ENCODE results near the gene CAND2.

The CAND2 gene

DNA sequence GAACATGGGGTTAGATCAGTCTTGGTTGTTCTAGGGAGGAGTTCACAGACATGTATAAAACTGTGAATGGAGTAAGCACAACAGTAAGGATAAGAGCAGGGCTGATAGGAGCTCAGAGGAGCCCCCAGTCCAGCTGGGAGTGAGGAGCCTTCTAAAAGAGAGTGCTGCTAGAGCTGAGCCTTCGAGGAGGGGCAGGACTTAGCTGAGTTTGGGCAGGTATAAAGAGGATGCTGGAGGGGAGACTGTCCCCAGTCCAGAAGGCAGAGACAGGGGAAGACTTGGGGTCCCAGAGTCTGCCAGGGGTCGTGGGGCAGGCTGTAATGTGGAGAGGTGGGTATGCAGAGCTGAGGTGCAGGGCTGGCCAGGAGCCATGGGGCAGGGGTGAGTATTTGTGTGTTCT, 12.1 kb downstream of the CAND2 start:
- no peak for DNase-seq

DNA sequence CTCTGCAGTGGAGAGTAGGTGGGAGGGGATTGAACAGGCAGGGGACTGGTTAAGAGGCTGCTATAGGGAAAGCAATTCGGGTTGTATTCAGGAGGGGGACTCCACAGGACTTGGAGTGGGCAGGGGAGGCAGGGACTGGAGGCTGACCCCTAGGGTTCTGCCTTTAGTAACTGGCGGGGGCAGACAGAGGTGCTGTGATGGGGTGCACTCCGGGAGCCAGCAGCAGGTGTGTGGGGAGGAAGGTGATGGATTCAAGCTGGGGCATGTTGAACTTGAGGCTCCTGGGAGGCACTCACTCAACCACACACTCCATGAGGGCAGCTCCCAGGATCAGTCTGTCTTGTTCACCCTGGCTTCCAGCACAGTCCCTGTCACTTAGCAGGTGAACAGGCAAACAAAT, 12.5 kb downstream of the CAND2 start:
- no peak for DNase-seq

DNA sequence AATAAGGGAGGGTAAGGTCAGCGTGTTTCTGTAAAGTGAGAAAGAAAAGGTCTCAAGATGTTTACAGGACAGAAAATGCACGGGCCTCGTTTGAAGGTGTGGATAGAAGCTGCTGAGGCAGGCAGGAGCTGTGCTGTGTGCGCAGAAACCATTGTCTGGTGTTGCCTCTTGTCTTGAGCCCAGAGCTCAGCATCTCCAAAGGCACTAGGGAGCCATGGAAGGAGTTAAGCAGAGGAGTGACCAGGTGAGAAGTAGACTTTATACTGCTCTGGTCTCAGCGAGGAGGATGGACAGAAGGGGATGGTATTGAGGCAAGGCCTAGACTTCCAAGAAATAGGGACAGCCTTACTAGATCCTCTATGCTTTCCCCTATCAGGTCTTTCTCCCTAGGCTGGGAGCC, 13.0 kb downstream of the CAND2 start:
- DNase-seq = no peak

- DNase-seq = peak; percentile 97
Observed at GRCh38 chr3:12810013-12810780, 13.7 kb downstream of the CAND2 start.

GRCh38 chr3:12810961-12811360, 14.5 kb downstream of the CAND2 start:
- no peak for DNase-seq

- no peak for DNase-seq
Observed at GRCh38 chr3:12812812-12813211, 16.3 kb downstream of the CAND2 start.

DNA sequence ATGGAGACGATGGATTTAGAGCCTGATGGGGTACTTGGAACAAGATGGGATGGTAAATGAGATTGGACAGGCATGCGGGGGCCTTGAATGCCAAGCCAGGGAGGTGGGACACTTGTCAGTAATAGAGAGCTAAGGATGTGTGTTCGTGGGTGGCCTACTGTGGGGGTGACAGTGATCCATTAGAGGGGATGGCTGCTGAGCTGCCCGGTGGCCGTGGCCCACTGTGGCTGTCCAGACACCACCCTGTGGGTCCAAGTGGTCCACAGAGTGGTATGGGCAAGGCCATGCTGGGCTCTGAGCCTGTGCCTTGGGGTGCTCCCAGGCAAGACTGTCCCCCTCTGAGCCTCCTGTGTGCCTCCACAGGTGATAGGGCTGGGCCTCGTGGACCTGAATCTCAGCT, 17.5 kb downstream of the CAND2 start:
- DNase-seq = no peak

GRCh38 chr3:12815078-12815477, 18.6 kb downstream of the CAND2 start:
- DNase-seq = no peak

GRCh38 chr3:12815719-12816118, 19.2 kb downstream of the CAND2 start:
- no peak for DNase-seq

DNA sequence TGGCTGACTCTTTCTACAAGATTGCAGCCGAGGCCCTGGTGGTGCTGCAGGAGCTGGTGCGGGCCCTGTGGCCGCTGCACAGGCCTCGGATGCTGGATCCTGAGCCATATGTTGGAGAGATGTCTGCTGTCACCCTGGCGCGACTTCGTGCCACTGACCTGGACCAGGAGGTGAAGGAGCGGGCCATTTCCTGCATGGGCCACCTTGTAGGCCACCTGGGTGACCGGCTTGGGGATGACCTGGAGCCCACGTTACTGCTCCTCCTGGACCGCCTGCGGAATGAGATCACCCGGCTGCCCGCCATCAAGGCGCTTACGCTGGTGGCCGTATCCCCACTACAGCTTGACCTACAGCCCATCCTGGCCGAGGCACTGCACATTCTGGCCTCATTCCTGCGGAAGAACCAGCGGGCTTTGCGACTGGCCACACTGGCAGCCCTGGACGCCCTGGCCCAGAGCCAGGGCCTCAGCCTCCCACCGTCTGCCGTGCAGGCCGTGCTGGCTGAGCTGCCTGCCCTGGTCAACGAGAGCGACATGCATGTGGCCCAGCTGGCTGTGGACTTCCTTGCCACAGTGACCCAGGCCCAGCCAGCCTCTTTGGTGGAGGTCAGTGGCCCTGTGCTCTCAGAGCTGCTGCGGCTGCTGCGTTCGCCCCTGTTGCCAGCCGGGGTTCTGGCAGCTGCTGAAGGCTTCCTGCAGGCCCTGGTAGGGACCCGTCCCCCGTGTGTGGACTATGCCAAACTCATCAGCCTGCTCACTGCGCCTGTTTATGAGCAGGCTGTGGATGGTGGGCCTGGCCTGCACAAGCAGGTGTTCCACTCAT, 20.3 kb downstream of the CAND2 start:
- DNase-seq = no peak

DNA sequence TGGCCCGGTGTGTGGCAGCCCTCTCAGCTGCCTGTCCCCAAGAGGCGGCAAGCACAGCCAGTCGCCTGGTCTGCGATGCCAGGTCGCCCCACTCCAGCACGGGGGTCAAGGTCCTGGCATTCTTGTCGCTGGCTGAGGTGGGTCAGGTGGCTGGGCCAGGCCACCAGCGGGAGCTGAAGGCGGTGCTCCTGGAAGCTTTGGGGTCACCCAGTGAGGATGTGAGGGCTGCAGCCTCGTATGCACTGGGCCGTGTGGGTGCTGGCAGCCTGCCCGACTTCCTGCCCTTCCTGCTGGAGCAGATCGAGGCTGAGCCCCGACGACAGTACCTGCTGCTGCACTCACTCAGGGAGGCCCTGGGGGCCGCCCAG, 20.8 kb downstream of the CAND2 start:
- DNase-seq = peak; percentile 45

- DNase-seq = no peak
Observed at GRCh38 chr3:12818273-12818672, 21.8 kb downstream of the CAND2 start.

DNA sequence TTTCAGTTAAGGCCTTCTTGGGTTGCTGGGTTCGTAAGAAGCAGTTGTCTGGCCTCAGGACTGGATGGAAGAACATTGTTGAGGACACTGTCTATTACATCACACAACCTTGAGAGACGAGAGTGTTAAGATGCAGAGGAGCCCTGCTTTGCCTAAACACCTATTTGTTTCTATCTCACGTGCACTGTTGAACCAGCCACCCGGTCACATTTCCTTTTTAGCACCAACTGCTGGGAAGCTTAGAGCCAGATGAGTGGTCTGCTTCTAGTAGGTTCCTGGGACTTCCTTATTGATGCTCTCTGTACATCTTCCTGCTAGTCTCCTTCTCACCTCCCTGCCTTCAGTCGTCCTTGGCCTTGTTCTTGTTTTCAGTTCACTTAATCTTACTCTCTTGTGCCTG, 22.3 kb downstream of the CAND2 start:
- no peak for DNase-seq

DNA sequence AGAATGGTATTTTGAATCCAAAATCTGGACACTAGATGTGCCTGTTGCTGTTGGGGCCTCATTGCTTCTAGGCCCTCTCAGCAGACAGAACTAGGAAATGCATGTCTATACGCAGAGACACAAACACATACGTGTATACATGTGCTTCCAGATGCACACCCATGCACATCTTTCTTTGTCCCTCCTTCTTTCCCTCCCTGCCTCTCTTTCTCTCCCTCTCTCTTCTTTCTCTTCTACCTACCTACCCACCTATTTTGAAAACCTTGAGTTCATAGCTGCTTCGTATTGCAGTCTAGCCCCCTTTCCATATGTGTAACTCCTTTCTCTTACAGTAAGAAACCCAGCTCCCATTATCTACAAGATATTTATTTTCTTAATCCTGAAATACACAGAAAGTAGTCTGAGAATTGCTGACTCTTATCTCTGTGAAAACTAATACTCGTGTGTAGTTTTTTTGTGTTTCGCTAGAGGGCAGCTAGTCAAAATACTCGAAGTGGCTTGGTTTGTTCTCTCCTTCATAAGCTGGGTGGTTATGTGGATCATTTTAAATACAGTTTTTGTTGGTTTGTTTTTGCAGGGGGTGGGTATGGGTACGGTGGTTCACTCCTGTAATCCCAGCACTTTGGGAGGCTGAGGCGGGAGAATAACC, 26.4 kb downstream of the CAND2 start:
- DNase-seq = no peak

DNA sequence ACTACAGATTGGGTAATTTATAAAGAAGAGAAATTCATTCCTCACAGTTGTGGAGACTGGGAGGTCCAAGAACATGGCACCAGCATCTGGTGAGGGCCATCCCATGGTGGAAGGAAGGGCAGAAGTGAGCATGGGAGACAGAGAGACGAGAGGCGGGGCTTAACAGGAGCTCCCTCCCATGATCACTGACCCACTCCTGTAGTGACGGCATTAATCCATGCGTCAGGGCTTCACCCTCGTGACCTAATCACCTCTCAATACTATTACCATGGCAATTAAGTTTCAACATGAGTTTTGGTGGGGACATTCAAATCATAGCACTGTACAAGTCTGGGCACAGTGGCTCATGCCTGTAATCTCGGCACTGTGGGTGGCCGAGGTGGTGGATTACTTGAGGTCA, 27.8 kb downstream of the CAND2 start:
- DNase-seq = no peak

GRCh38 chr3:12825156-12825555, 28.7 kb downstream of the CAND2 start:
- no peak for DNase-seq

- no peak for DNase-seq
Observed at GRCh38 chr3:12828751-12829150, 32.3 kb downstream of the CAND2 start.

- no peak for DNase-seq
Observed at GRCh38 chr3:12829404-12829803, 32.9 kb downstream of the CAND2 start.

DNA sequence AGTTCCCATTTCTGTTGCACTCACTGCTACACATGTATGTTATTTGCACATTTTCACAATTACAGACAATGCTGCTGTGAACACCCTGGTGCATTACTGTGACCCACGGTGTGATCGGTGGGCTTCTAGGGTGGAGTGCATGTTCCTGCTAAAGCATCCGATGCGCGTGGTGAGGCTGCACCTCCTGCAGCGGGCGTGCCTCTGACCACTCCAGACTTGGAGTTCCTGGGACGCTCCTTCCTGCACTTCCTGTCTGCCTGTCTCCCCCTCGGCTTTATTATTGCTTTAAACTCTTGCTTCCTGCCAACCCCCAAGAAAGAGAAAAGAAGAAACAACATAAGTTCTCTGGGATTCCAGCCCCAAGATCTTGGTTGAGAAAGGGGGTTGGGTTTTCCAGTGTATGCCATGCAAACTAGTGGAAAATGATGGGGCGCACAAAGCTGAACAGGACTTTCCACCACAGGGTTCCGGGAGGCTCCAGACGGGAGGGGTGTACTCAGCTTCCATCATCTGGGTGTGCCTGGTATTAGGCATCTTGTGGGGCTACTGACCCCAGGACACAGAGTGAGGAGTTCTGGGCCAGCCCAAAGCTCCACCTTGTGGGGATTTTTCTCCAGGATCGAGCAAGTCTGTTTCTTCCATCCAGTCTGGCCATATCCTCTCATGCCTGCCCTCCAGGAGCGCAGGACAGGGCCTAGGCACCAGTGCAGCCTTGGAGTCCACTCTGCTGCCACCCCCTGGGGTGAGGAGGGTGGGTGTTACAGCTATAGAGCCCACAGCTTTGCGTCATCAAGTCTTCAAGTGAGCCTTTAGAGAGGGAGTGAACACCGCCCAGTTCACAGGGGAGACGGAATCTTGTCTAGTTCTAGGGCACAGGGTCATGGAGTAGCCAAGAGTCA, 33.7 kb downstream of the CAND2 start:
- no peak for DNase-seq

DNA sequence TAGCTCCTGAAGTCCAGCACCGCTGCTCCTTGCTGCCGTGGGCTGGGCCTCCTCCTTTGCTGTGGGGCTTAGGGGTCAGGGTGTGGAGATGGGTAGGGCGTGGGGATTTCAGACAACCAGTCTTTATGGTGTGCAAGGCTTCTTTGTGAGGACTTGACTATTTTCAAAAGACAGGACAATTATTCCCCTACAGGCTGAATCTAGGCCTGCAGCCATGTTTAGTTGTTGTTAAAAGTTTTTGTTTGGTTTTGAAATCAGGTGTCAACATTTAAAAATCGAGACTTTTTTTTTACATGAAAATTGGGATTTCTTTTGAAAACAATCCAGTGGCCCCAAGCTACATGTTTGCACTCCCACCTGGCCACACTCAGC, 34.3 kb downstream of the CAND2 start:
- DNase-seq = no peak

DNA sequence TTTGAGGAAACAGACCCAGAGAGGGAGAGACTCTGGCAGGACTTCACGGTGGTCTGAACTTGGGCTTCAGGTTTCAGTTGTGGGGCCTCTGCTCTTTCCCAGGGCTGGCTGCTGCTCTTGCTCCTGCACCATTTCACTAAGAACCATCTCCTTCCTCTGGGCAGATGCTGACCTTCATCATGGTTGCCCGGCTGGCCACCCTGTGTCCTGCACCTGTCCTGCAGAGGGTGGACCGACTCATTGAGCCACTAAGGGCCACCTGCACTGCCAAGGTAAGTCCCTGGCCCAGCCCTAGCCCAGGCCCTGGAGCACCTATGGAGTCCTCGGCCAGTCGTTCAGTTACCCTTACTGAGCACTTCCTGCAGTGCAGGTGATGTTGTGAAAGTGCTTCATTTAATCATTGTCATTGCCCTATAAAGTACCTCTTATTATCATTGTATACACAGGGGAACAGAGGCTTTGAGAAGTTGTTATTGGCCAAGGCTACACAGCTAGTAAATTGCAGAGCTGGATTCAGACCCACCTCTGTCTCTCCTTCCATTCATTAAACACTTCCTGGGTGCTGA, 34.9 kb downstream of the CAND2 start:
- DNase-seq = peak; percentile 46

- DNase-seq = peak; percentile 31
Observed at GRCh38 chr3:12832350-12833221, 36.1 kb downstream of the CAND2 start.

All from islet precursor cell (in vitro differentiated cells).